Body of pancreas (tissue), 4 donors: ENCODE measurements around the gene PELI3. TPM values are rescaled to one million over a fixed set of nuclear protein-coding genes. Genes with fewer than 3 reads are reported as not detected.

Experiments
- ATAC-seq: fragments of 150-250 bp; one replicate; pipeline ENCODE4 v1.9.1; 2016
- DNase-seq, 4 donors: peaks; one replicate each; pipeline ENCODE4 v3.0.0-alpha.2; 2019
- H3K27ac ChIP-seq, 4 donors: fragments of 200-600 bp; sonication (generic); 1 replicate in 3 of 4; 2 replicates in 1 of 4; pipeline versions ENCODE4 v1.5.1 to v1.6.1; 2016 to 2019; ENCODE audit warnings: mild to moderate bottlenecking in 1 of 4, mixed read lengths in 1 of 4, moderate library complexity in 1 of 4
- H3K27me3 ChIP-seq, 2 donors: fragments of 200-600 bp; sonication (generic); one replicate each; pipeline ENCODE4 v1.6.0; 2016; ENCODE audit warnings: mild to moderate bottlenecking in 1 of 2
- H3K36me3 ChIP-seq, 2 donors: fragments of 200-600 bp; sonication (generic); replicated peaks in 1 of 2; 2 replicates each; pipeline ENCODE4 v1.5.1; 2016; ENCODE audit warnings: low read depth in 2 of 2; ENCODE audit not compliant: insufficient read depth in 1 of 2
- H3K4me1 ChIP-seq: fragments of 200-600 bp; sonication (generic); one replicate; pipeline ENCODE4 v1.6.0; 2016
- H3K4me3 ChIP-seq, 2 donors: fragments of 200-600 bp; sonication (generic); 1 replicate in 1 of 2; 2 replicates in 1 of 2; pipeline ENCODE4 v1.5.1; 2016 to 2019
- H3K9me3 ChIP-seq, 3 donors: fragments of 200-600 bp; sonication (generic); 1 replicate in 2 of 3; 2 replicates in 1 of 3; pipeline ENCODE4 v1.5.1; 2016
- CTCF ChIP-seq, 7 experiments: fragments of 450-650 bp in 4 of 7; fragments of 200-600 bp in 3 of 7; sonication (generic) in 3 of 7; IDR thresholded peaks; one replicate each; pipeline ENCODE4 v1.5.1; 2016 to 2019; ENCODE audit warnings: antibody characterized with exemption in 7 of 7
- POLR2A ChIP-seq, 3 donors: fragments of 450-650 bp; IDR thresholded peaks; one replicate each; pipeline ENCODE4 v1.6.1; 2016; ENCODE audit warnings: antibody characterized with exemption in 3 of 3, mild to moderate bottlenecking in 2 of 3
- WGBS, 2 donors: methylation state at CpG; one replicate each; pipeline ENCODE4 v1.1.5; 2017; 5-methylcytosine and 5-hydroxymethylcytosine counted together
- intact Hi-C: fragments of 100-400 bp; cut with DNase I; formaldehyde crosslinking; loops from one replicate; pipeline ENCODE4 v1.15.1; 2023
- total RNA-seq, 2 donors: library from RNA; depleted of rRNA; stranded (reverse); fragments of >200 nt; gene quantifications; one replicate each; pipeline ENCODE4 v1.1.0, GENCODE V29; 2016

The PELI3 gene
- total RNA-seq, 2 donors from 2014 or later: 7.6 to 10.9 TPM

DNA sequence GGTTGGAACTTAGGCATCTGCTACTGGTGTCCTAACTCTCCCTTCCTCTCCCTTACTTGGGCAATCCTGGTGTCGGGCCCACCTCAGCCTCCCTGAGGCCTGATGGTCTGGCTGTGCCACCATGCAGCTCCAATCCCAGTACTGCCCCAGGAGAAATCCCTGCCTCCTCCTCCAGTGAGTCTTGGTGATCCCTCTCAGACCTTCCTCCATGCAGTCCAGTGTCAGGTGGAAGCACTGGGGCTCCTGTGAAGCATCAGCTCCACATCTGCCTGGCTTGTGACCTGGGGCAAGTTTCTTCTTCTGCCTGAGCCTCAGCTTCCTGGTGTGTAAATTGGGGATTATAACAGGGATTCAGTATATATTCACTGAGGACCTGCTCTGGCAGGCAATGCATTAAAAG is 1.8 kb upstream of the PELI3 start:
- no peak for TF ChIP-seq POLR2A (IDR thresholded peaks at IDR 0.05)
- no peaks in the 10 kb centered on the region for H3K9me3 ChIP-seq
- H3K27ac ChIP-seq: no peak overlapping the region
- intact Hi-C loops: no loop called here
- H3K4me3 ChIP-seq: no peak overlapping the region
- H3K4me1 ChIP-seq: peaks cover 17% of the 10 kb centered on the region
- 86 to 92% methylated on average over 1 of the region's 1 CpG for WGBS, 2 donors
- no peaks in the 10 kb centered on the region for H3K36me3 ChIP-seq
- ATAC-seq (no peak), DNase-seq (no peak)
- H3K27me3 ChIP-seq: no peaks in the 10 kb centered on the region

DNA sequence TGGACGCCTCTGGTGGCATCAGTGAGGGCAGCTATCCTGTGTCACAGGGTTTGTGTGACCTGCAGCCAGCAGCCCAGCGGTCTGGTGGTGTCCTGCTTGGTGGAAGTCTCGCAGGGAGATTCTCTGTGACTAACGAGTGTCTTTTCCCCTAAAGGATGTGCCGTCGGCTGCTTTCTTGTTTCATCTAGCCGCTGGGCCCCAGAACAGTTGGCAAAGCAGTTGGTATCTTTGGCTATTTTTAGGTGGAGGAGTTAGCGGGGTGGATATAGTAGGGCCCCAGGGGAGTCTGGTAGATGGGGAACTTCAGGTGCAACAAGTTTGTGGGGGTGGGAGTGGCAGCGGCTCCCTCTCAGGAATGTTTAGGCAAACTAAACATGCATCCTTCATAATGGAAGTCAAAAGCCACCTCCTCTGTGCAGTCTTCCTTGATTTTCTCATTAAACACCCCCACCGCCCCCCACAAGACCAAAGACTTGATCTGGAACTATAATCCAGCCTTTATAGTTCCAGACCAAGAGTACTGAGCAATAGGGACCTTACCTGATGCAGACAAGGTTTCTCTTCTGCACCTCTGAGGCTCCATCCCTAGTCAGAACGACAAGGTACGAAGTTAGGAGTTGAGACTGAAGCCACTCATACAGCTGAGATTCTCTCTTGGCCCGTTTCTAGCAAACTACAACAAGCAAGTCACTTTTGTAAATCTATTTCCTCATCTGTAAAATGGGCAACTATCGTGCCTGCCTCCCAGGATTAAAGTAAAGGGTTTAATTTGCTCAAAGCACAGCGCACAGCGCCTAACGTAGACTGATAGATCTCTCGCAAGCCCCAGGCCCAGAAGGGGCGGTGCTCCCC is 1.1 kb upstream of the PELI3 start:
- WGBS, 2 donors: 64 to 69% methylated on average over 18 to 19 of the region's 19 CpGs
- H3K36me3 ChIP-seq: no peaks in the 10 kb centered on the region
- no peak for DNase-seq
- intact Hi-C loops: no loop called here
- no peaks in the 10 kb centered on the region for H3K27me3 ChIP-seq
- no peaks in the 10 kb centered on the region for H3K9me3 ChIP-seq
- TF ChIP-seq CTCF (IDR thresholded peaks at IDR 0.05): no peak
- TF ChIP-seq POLR2A (IDR thresholded peaks at IDR 0.05): no peak
- no peak overlapping the region for H3K4me3 ChIP-seq
- peak overlapping the region; percentile 21 to 80 (median 68) for H3K27ac ChIP-seq
- peaks cover 17% of the 10 kb centered on the region for H3K4me1 ChIP-seq
- ATAC-seq: no peak

- DNase-seq (peak; percentile 49 to 58 (median 54)), ATAC-seq (peak; percentile 60)
- no peaks in the 10 kb centered on the region for H3K36me3 ChIP-seq
- peak overlapping the region; percentile 41 for H3K4me3 ChIP-seq
- intact Hi-C loops: no loop called here
- H3K9me3 ChIP-seq: no peaks in the 10 kb centered on the region
- WGBS, 2 donors: 2 to 5% methylated on average over 18 to 55 of the region's 72 CpGs
- peak in 6 of 7 experiments; percentile 19 to 57 (median 34) for TF ChIP-seq CTCF (IDR thresholded peaks at IDR 0.05)
- TF ChIP-seq POLR2A (IDR thresholded peaks at IDR 0.05): no peak
- H3K4me1 ChIP-seq: peaks cover 17% of the 10 kb centered on the region
- no peaks in the 10 kb centered on the region for H3K27me3 ChIP-seq
- peak overlapping the region; percentile 24 to 80 (median 62) for H3K27ac ChIP-seq
Observed at GRCh38 chr11:66467034-66467659, 442 bp downstream of the PELI3 start.

DNA sequence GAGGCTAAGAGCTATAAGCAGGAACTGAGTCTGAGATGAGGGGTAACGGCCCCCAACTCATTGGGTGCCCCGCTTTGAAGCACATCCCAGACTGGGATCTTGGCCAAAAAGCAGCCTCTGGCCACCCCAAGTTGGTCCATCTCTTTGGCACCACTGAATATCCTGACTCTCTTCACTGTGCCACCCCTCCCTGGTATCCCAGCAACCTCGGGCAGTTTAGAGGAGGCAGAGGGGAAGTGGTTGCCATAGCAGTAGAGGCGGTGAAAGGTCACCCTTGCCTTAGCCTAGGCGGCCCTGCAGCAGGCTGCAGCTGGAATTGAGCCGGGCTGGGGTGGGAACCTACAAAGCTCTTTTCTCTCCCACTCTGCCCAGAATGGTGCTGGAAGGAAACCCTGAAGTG is 1.1 kb downstream of the PELI3 start:
- 36 to 46% methylated on average over 6 of the region's 6 CpGs for WGBS, 2 donors
- Histone ChIP-seq H3K4me3 (no peak overlapping the region), H3K9me3 (no peaks in the 10 kb centered on the region), H3K36me3 (no peaks in the 10 kb centered on the region), H3K27ac (no peak overlapping the region), H3K27me3 (no peaks in the 10 kb centered on the region), H3K4me1 (peaks cover 17% of the 10 kb centered on the region)
- intact Hi-C loops: no loop called here
- ATAC-seq: no peak
- no peak for TF ChIP-seq CTCF (IDR thresholded peaks at IDR 0.05)
- peak in 1 of 3 donors; percentile 15 for TF ChIP-seq POLR2A (IDR thresholded peaks at IDR 0.05)
- DNase-seq: peak in 3 of 4 donors; percentile 45 to 58 (median 45)

GRCh38 chr11:66468691-66469090 is 2.0 kb downstream of the PELI3 start:
- Histone ChIP-seq H3K4me3 (no peak overlapping the region), H3K27me3 (no peaks in the 10 kb centered on the region), H3K27ac (no peak overlapping the region), H3K4me1 (peaks cover 17% of the 10 kb centered on the region), H3K9me3 (no peaks in the 10 kb centered on the region), H3K36me3 (no peaks in the 10 kb centered on the region)
- ATAC-seq (no peak), DNase-seq (no peak)
- TF ChIP-seq CTCF (IDR thresholded peaks at IDR 0.05): no peak
- no peak for TF ChIP-seq POLR2A (IDR thresholded peaks at IDR 0.05)
- 81 to 88% methylated on average over 6 of the region's 6 CpGs for WGBS, 2 donors
- intact Hi-C loops: no loop called here
